A673 (cell line): ENCODE results near the gene HECW1. TPM values are rescaled to one million over a fixed set of nuclear protein-coding genes. Genes with fewer than 3 reads are reported as not detected.
A peak's percentile ranks its signal among the peaks of the same experiment; 100 is the strongest.

Experiments
- BruUV-seq: library from RNA; stranded (reverse); fragments of 400-500 nt; replicated peaks from 2 replicates; lab custom pipeline; 2021; lab: Mats Ljungman, UMichigan
- CTCF ChIA-PET: fragments of 300-600 bp; sonication (Branson Sonifier 250); formaldehyde crosslinking; loops from one replicate; lab custom pipeline; 2022; ENCODE audit warnings: antibody characterized with exemption; lab: Charles Lee
- POLR2A ChIA-PET: fragments of 300-600 bp; sonication (Branson Sonifier 250); formaldehyde crosslinking; loops from one replicate; lab custom pipeline; 2022; ENCODE audit warnings: antibody characterized with exemption; ENCODE audit not compliant: low non-redundant PET; lab: Charles Lee
- DNase-seq: peaks from one replicate; pipeline ENCODE4 v3.0.0-alpha.2; 2015; ENCODE audit warnings: low spot score
- H3K27ac ChIP-seq: fragments of 200-600 bp; sonication (generic); 2 replicates; pipeline ENCODE4 v1.5.1; 2016; ENCODE audit warnings: mixed run types, low read depth, mild to moderate bottlenecking, mixed read lengths, antibody characterized with exemption, low read length; ENCODE audit not compliant: poor library complexity, severe bottlenecking
- H3K27me3 ChIP-seq: fragments of 200-600 bp; sonication (generic); replicated peaks from 2 replicates; pipeline ENCODE4 v1.6.1; 2017; ENCODE audit warnings: mixed run types, low read depth, mild to moderate bottlenecking, mixed read lengths, antibody characterized with exemption, low read length; ENCODE audit not compliant: insufficient read depth, poor library complexity
- H3K36me3 ChIP-seq: fragments of 200-600 bp; sonication (generic); 2 replicates; pipeline ENCODE4 v1.6.1; 2016; ENCODE audit warnings: mixed run types, mild to moderate bottlenecking, mixed read lengths, antibody characterized with exemption, low read length; ENCODE audit not compliant: insufficient read depth, poor library complexity, severe bottlenecking
- H3K4me1 ChIP-seq: fragments of 200-600 bp; sonication (generic); 2 replicates; pipeline ENCODE4 v1.6.1; 2017; ENCODE audit warnings: mixed run types, mild to moderate bottlenecking, mixed read lengths, antibody characterized with exemption, low read length; ENCODE audit not compliant: insufficient read depth, poor library complexity, severe bottlenecking
- H3K4me3 ChIP-seq: fragments of 200-600 bp; sonication (generic); 2 replicates; pipeline ENCODE4 v1.5.1; 2016; ENCODE audit warnings: low read depth, mixed run types, mild to moderate bottlenecking, mixed read lengths, low read length; ENCODE audit not compliant: poor library complexity, severe bottlenecking
- H3K9me3 ChIP-seq: fragments of 200-600 bp; sonication (generic); 2 replicates; pipeline ENCODE4 v1.6.1; 2016; ENCODE audit warnings: mixed run types, low read depth, mild to moderate bottlenecking, mixed read lengths, antibody characterized with exemption, low read length; ENCODE audit not compliant: poor library complexity, severe bottlenecking
- EZH2 ChIP-seq: fragments of 200-600 bp; sonication (generic); IDR thresholded peaks from 2 replicates; pipeline ENCODE4 v1.6.1; 2017; ENCODE audit warnings: borderline replicate concordance, low read depth, mild to moderate bottlenecking, mixed read lengths, antibody characterized with exemption, low read length; ENCODE audit not compliant: poor library complexity, severe bottlenecking
- intact Hi-C: fragments of 100-400 bp; cut with micrococcal nuclease; formaldehyde crosslinking; loops from one replicate; pipeline ENCODE4 v1.10.0; 2022; ENCODE audit not compliant: unreplicated experiment
- total RNA-seq: library from RNA; stranded (reverse); gene quantifications from 2 replicates; pipeline ENCODE4 v1.2.3, GENCODE V29; 2021
- TF ChIP-seq, protein P1 (sequence below): fragments of 300-800, 200-600 bp; sonication (generic); conservative IDR thresholded peaks from 2 replicates; pipeline ENCODE4 v1.5.1; 2017; ENCODE audit warnings: low read depth, mild to moderate bottlenecking, antibody characterized with exemption, low read length, moderate library complexity, mixed read lengths

Gene HECW1
- total RNA-seq, 1 experiment from 2014 or later, result 0.39 TPM

DNA sequence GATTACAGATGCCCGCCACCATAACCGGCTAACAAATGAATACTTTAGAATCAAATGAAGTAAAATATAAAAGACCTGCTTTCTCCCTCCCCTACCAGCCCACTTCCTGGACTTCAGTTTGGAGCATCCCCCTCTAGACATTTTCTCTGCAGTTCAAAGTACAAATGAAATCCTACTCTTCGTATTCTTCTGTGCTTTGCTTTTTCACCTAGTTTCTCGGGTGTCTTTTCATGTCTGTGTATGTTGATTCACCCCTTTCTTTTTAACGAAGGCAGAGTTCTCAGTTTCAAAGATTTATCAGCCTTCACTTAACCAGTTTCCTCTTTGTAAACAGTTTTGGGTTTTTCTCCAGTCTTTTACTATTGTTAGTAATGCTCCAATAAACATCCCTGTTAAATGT lies 324.6 kb downstream of the HECW1 start:
- ChIA-PET CTCF (no interaction called here), POLR2A (no interaction called here)
- no peaks in the 10 kb centered on the region for H3K9me3 ChIP-seq
- no peak overlapping the region for H3K27ac ChIP-seq
- TF ChIP-seq, protein P1, sequence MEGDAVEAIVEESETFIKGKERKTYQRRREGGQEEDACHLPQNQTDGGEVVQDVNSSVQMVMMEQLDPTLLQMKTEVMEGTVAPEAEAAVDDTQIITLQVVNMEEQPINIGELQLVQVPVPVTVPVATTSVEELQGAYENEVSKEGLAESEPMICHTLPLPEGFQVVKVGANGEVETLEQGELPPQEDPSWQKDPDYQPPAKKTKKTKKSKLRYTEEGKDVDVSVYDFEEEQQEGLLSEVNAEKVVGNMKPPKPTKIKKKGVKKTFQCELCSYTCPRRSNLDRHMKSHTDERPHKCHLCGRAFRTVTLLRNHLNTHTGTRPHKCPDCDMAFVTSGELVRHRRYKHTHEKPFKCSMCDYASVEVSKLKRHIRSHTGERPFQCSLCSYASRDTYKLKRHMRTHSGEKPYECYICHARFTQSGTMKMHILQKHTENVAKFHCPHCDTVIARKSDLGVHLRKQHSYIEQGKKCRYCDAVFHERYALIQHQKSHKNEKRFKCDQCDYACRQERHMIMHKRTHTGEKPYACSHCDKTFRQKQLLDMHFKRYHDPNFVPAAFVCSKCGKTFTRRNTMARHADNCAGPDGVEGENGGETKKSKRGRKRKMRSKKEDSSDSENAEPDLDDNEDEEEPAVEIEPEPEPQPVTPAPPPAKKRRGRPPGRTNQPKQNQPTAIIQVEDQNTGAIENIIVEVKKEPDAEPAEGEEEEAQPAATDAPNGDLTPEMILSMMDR, result no peak
- no peak for TF ChIP-seq EZH2
- no peaks in the 10 kb centered on the region for H3K27me3 ChIP-seq
- H3K36me3 ChIP-seq, result no peaks in the 10 kb centered on the region
- no TSS peak for BruUV-seq
- H3K4me3 ChIP-seq, result no peak overlapping the region
- no peaks in the 10 kb centered on the region for H3K4me1 ChIP-seq
- no peak for DNase-seq
- intact Hi-C loops, result no loop called here

DNA sequence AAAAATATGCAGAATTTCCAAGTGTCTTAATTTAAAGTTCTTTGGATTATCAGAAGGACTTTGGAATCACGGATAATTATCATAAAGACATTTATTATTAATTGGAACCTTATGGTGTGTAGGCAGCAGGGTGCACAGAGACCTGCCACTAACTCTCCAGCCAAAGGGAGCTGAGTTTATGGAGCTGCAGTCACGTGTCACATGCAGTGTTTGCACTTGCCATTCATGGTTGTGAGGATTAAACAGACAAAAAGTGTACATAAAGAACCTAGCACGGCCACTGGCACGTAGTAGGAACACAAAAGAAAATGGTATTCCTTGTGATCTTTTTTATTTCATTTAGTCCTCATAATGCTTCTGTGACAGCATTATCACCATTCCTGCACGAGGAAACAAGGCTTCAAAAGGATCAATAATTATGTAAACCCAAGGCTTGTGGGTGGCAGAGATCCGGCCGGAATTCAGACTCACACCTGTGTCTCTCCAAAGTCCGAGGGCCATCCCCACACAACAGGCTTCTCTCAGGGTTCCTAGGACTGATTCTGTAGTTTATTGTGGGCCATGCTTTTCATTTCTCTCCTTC lies 326.5 kb downstream of the HECW1 start:
- ChIA-PET POLR2A (no interaction called here), CTCF (interaction anchor here (0.7 to 1.4 kb wide), 5 partner anchors 9 to 1498 kb away, joined by 3 to 7 read pairs (median 3); no protein-coding TSS in a partner anchor)
- no peaks in the 10 kb centered on the region for H3K9me3 ChIP-seq
- H3K27ac ChIP-seq, result no peak overlapping the region
- no peak overlapping the region for H3K4me3 ChIP-seq
- no peak for DNase-seq
- BruUV-seq, result no TSS peak
- no peak for TF ChIP-seq EZH2
- TF ChIP-seq, protein P1, result no peak
- no peaks in the 10 kb centered on the region for H3K36me3 ChIP-seq
- H3K27me3 ChIP-seq, result no peaks in the 10 kb centered on the region
- intact Hi-C loops, result no loop called here
- no peaks in the 10 kb centered on the region for H3K4me1 ChIP-seq

- H3K27me3 ChIP-seq, result no peaks in the 10 kb centered on the region
- no peaks in the 10 kb centered on the region for H3K9me3 ChIP-seq
- intact Hi-C loops, result loop anchor here (2.0 kb wide), 1 partner anchor 499 kb away; no protein-coding TSS in a partner anchor
- ChIA-PET POLR2A (no interaction called here), CTCF (interaction anchor here (0.6 to 1.4 kb wide), 8 partner anchors 10 to 1499 kb away, joined by 3 to 7 read pairs (median 3); no protein-coding TSS in a partner anchor)
- H3K4me3 ChIP-seq, result no peak overlapping the region
- no peak overlapping the region for H3K27ac ChIP-seq
- H3K4me1 ChIP-seq, result no peaks in the 10 kb centered on the region
- no peak for TF ChIP-seq EZH2
- TF ChIP-seq, protein P1, result peak; percentile 91
- peak; percentile 77 for DNase-seq
- BruUV-seq, result no TSS peak
- H3K36me3 ChIP-seq, result no peaks in the 10 kb centered on the region
Observed at GRCh38 chr7:43439631-43440401, 327.4 kb downstream of the HECW1 start.
